ENCODE data around the gene C1QTNF1. TPM values are rescaled to one million over a fixed set of nuclear protein-coding genes. Genes with fewer than 3 reads are reported as not detected.

Gene C1QTNF1
- polyA plus RNA-seq, 1 donor (not counting 4 experiments of a cell fraction or from before 2014, with no cell fraction given), result 6.6 TPM

- peaks cover 0 to 7% of the 10 kb centered on the region in 2 experiments for H3K36me3 ChIP-seq (ENCODE audit: control insufficient read depth in 2 of 2, extremely low read depth in 1 of 2, insufficient read depth in 2 of 2, low read length in 2 of 2)
- dilution Hi-C loops (cut with MboI; ENCODE audit: extremely low pct_ligation_motif_present, low sequenced_read_pairs), result no loop called here
- H2AFZ ChIP-seq (ENCODE audit: control insufficient read depth, low read length), result no peak overlapping the region
- TF ChIP-seq CTCF (optimal IDR thresholded peaks at IDR 0.05 in 1 of 3, IDR thresholded peaks at IDR 0.05 in 1 of 3, conservative IDR thresholded peaks at IDR 0.05 in 1 of 3; ENCODE audit: extremely low read depth in 1 of 3, insufficient read depth in 2 of 3, low read length in 3 of 3) (no peak), EZH2 (IDR thresholded peaks at IDR 0.05; ENCODE audit: low read length) (no peak)
- no peaks in the 10 kb centered on the region for H3K9me3 ChIP-seq (ENCODE audit: control insufficient read depth, low read depth, low read length)
- no peaks in the 10 kb centered on the region for H3K9me1 ChIP-seq (ENCODE audit: control insufficient read depth, extremely low read depth, insufficient read depth, low read length)
- peak overlapping the region; percentile 15 for H3K9ac ChIP-seq (ENCODE audit: control insufficient read depth, extremely low read depth, insufficient read depth, low read length)
- no peak overlapping the region for H3K27ac ChIP-seq (ENCODE audit: control insufficient read depth, insufficient read depth, low read length)
- peaks cover 18% of the 10 kb centered on the region for H3K79me2 ChIP-seq (ENCODE audit: control insufficient read depth, insufficient read depth, low read length)
- DNase-seq (ENCODE audit: low read depth, low spot score) (no peak), FAIRE-seq (no peak)
- no peaks in the 10 kb centered on the region for H3K27me3 ChIP-seq (ENCODE audit: control insufficient read depth, extremely low read depth, insufficient read depth, low read length)
- no peak overlapping the region for H3K4me2 ChIP-seq (ENCODE audit: control insufficient read depth, extremely low read depth, insufficient read depth, low read depth, low read length)
- peaks cover 41% of the 10 kb centered on the region for H3K4me1 ChIP-seq (ENCODE audit: control insufficient read depth, extremely low read depth, insufficient read depth, low read length)
- peak overlapping the region in 1 of 3 experiments; percentile 6 for H3K4me3 ChIP-seq (ENCODE audit: control insufficient read depth in 2 of 3, extremely low read depth in 1 of 3, insufficient read depth in 2 of 3, low read depth in 1 of 3, low read length in 3 of 3)
- no peaks in the 10 kb centered on the region for H4K20me1 ChIP-seq (ENCODE audit: control insufficient read depth, extremely low read depth, insufficient read depth, low read length)
Measured at GRCh38 chr17:78976907-78977680, 46.9 kb upstream of the C1QTNF1 start.

GRCh38 chr17:78977681-78977943 lies 46.4 kb upstream of the C1QTNF1 start:
- dilution Hi-C loops (cut with MboI; ENCODE audit: extremely low pct_ligation_motif_present, low sequenced_read_pairs), result no loop called here
- peak overlapping the region in 2 of 3 experiments; percentile 6 to 13 for H3K4me3 ChIP-seq (ENCODE audit: control insufficient read depth in 2 of 3, extremely low read depth in 1 of 3, insufficient read depth in 2 of 3, low read depth in 1 of 3, low read length in 3 of 3)
- H3K4me1 ChIP-seq (ENCODE audit: control insufficient read depth, extremely low read depth, insufficient read depth, low read length), result peaks cover 41% of the 10 kb centered on the region
- no peak overlapping the region for H3K9ac ChIP-seq (ENCODE audit: control insufficient read depth, extremely low read depth, insufficient read depth, low read length)
- no peaks in the 10 kb centered on the region for H3K9me1 ChIP-seq (ENCODE audit: control insufficient read depth, extremely low read depth, insufficient read depth, low read length)
- H3K36me3 ChIP-seq (ENCODE audit: control insufficient read depth in 2 of 2, extremely low read depth in 1 of 2, insufficient read depth in 2 of 2, low read length in 2 of 2), result peaks cover 0 to 6% of the 10 kb centered on the region in 2 experiments
- H3K79me2 ChIP-seq (ENCODE audit: control insufficient read depth, insufficient read depth, low read length), result peaks cover 18% of the 10 kb centered on the region
- H3K9me3 ChIP-seq (ENCODE audit: control insufficient read depth, low read depth, low read length), result no peaks in the 10 kb centered on the region
- H3K4me2 ChIP-seq (ENCODE audit: control insufficient read depth, extremely low read depth, insufficient read depth, low read depth, low read length), result peak overlapping the region; percentile 22
- no peaks in the 10 kb centered on the region for H3K27me3 ChIP-seq (ENCODE audit: control insufficient read depth, extremely low read depth, insufficient read depth, low read length)
- no peak overlapping the region for H3K27ac ChIP-seq (ENCODE audit: control insufficient read depth, insufficient read depth, low read length)
- DNase-seq (ENCODE audit: low read depth, low spot score) (no peak), FAIRE-seq (no peak)
- H2AFZ ChIP-seq (ENCODE audit: control insufficient read depth, low read length), result no peak overlapping the region
- H4K20me1 ChIP-seq (ENCODE audit: control insufficient read depth, extremely low read depth, insufficient read depth, low read length), result no peaks in the 10 kb centered on the region
- TF ChIP-seq EZH2 (IDR thresholded peaks at IDR 0.05; ENCODE audit: low read length) (no peak), CTCF (optimal IDR thresholded peaks at IDR 0.05 in 1 of 3, IDR thresholded peaks at IDR 0.05 in 1 of 3, conservative IDR thresholded peaks at IDR 0.05 in 1 of 3; ENCODE audit: extremely low read depth in 1 of 3, insufficient read depth in 2 of 3, low read length in 3 of 3) (no peak)
